KMS-11 (cell line): Measurements from ENCODE around the gene KSR2.

Experiments
- H2AFZ ChIP-seq: fragments of 200-600 bp; sonication (generic); 2 replicates; pipeline ENCODE4 v1.6.1; 2016; ENCODE audit warnings: antibody characterized with exemption, mixed run types, low read depth
- H3K27ac ChIP-seq: fragments of 200-600 bp; sonication (generic); 2 replicates; pipeline ENCODE4 v1.6.1; 2016; ENCODE audit warnings: mild to moderate bottlenecking, mixed run types
- H3K27me3 ChIP-seq: fragments of 200-600 bp; sonication (generic); 2 replicates; pipeline ENCODE4 v1.6.1; 2017; ENCODE audit warnings: mild to moderate bottlenecking, low read depth, mixed run types, moderate library complexity; ENCODE audit not compliant: insufficient read depth
- H3K36me3 ChIP-seq: fragments of 200-600 bp; sonication (generic); 2 replicates; pipeline ENCODE4 v1.6.1; 2017; ENCODE audit warnings: mild to moderate bottlenecking, mixed run types; ENCODE audit not compliant: insufficient read depth
- H3K4me1 ChIP-seq: fragments of 200-600 bp; sonication (generic); 2 replicates; pipeline ENCODE4 v1.6.1; 2016; ENCODE audit warnings: mild to moderate bottlenecking, low read depth, mixed run types; ENCODE audit not compliant: poor library complexity, severe bottlenecking
- H3K4me2 ChIP-seq: fragments of 200-600 bp; sonication (generic); 2 replicates; pipeline ENCODE4 v1.7.0; 2016; ENCODE audit warnings: mild to moderate bottlenecking, mixed run types
- H3K4me3 ChIP-seq: fragments of 200-600 bp; sonication (generic); IDR thresholded peaks from 2 replicates; pipeline ENCODE4 v1.6.1; 2017; ENCODE audit warnings: low read depth, low read length, mixed read lengths; ENCODE audit not compliant: insufficient read depth
- H3K79me2 ChIP-seq: fragments of 200-600 bp; sonication (generic); 2 replicates; pipeline ENCODE4 v1.6.1; 2016; ENCODE audit warnings: low read depth, mixed run types; ENCODE audit not compliant: insufficient read depth
- H3K9ac ChIP-seq: fragments of 200-600 bp; sonication (generic); 2 replicates; pipeline ENCODE4 v1.6.1; 2016; ENCODE audit warnings: mild to moderate bottlenecking, mixed run types
- H4K20me1 ChIP-seq: fragments of 200-600 bp; sonication (generic); 2 replicates; pipeline ENCODE4 v1.6.1; 2016; ENCODE audit warnings: mild to moderate bottlenecking, mixed run types; ENCODE audit not compliant: insufficient read depth
- TF ChIP-seq, protein P1 (sequence below): fragments of 200-600 bp; sonication (generic); conservative IDR thresholded peaks from 2 replicates; pipeline ENCODE4 v1.6.1; 2017; ENCODE audit warnings: low read depth, mild to moderate bottlenecking, antibody characterized with exemption, low read length, moderate library complexity, mixed read lengths

The KSR2 gene

DNA sequence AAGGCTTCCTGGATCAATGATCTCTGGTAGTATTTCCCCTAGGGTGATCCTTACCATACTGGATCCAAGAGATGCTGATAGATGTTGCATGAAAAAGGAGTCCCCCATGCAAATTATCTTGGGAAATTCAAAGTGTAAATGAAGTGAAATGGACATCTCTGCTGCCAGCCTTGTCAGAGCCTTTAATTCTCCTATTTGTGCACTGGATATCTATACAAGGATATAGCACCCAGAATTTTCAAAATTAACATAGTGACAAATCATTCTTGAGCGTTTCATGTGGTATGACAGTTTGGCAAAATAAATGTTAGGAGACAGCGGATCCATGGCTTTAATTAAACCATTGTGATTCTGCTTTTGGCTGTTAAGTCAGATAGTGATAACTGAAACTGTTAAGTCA is 260.9 kb downstream of the KSR2 start:
- no peaks in the 10 kb centered on the region for H4K20me1 ChIP-seq
- no peaks in the 10 kb centered on the region for H3K27me3 ChIP-seq
- no peak overlapping the region for H3K4me2 ChIP-seq
- no peak overlapping the region for H3K9ac ChIP-seq
- TF ChIP-seq, protein P1, sequence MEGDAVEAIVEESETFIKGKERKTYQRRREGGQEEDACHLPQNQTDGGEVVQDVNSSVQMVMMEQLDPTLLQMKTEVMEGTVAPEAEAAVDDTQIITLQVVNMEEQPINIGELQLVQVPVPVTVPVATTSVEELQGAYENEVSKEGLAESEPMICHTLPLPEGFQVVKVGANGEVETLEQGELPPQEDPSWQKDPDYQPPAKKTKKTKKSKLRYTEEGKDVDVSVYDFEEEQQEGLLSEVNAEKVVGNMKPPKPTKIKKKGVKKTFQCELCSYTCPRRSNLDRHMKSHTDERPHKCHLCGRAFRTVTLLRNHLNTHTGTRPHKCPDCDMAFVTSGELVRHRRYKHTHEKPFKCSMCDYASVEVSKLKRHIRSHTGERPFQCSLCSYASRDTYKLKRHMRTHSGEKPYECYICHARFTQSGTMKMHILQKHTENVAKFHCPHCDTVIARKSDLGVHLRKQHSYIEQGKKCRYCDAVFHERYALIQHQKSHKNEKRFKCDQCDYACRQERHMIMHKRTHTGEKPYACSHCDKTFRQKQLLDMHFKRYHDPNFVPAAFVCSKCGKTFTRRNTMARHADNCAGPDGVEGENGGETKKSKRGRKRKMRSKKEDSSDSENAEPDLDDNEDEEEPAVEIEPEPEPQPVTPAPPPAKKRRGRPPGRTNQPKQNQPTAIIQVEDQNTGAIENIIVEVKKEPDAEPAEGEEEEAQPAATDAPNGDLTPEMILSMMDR, result no peak
- no peaks in the 10 kb centered on the region for H3K4me1 ChIP-seq
- no peaks in the 10 kb centered on the region for H3K36me3 ChIP-seq
- H2AFZ ChIP-seq, result no peak overlapping the region
- no peaks in the 10 kb centered on the region for H3K79me2 ChIP-seq
- no peak overlapping the region for H3K27ac ChIP-seq
- H3K4me3 ChIP-seq, result no peak overlapping the region

DNA sequence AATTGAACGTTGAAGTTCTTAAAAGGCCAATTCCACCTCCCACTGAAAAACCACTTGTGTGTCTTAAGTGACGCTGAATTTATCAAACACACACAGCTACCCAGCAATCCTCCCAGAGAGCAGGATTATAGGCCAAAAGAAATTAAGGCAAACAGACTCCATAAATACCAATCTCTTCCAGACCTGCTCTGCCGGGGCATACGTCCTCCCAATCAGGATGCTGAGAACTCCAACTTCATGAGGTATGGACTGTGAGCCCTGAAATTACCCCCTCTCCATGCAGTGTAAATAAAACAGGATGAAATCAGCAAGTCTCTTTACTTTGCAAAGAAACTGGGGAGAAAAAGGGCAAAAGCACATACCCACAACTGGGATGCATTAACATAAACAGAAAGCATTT is 265.2 kb downstream of the KSR2 start:
- H3K27me3 ChIP-seq, result no peaks in the 10 kb centered on the region
- no peaks in the 10 kb centered on the region for H3K4me1 ChIP-seq
- no peak overlapping the region for H3K27ac ChIP-seq
- TF ChIP-seq, protein P1, result no peak
- no peak overlapping the region for H3K4me3 ChIP-seq
- no peaks in the 10 kb centered on the region for H3K36me3 ChIP-seq
- H3K79me2 ChIP-seq, result no peaks in the 10 kb centered on the region
- no peaks in the 10 kb centered on the region for H4K20me1 ChIP-seq
- no peak overlapping the region for H3K4me2 ChIP-seq
- H3K9ac ChIP-seq, result no peak overlapping the region
- H2AFZ ChIP-seq, result no peak overlapping the region

DNA sequence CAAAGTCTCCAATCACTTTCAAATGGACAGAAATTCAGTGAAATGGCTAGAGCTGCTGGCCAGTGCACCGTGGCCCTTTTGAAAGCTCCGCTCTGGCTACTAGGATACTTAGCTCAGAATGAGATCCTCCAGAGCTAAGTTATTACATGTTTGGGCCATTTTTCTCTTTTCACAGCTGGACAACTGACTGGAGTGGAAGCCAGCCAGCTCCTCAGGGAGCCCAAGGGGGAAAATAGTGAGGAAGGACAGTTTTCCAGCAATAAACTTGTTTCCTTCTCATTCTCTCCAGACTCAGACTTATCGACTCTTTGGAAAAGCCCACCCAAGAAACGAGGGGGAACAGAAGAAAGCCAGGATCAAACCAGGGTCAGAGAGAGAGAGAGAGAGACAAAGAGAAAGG is 266.0 kb downstream of the KSR2 start:
- no peak overlapping the region for H3K4me3 ChIP-seq
- no peak overlapping the region for H3K27ac ChIP-seq

DNA sequence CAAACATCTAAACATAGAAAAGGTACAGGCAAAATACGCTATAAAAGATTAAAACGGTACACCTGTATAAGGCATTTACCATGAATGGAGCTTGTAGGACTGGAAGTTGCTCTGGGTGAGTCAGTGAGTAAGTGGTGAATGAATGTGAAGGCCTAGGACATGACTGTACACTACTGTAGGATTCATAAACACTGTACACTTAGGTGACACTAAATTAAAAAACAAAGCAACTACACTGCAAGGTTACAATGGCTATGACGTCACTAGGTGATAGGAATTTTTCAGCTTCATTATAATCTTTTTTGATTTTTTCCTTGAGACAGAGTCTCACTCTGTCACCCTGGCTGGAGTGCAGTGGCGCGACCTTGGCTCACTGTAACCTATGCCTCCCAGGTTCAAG is 269.2 kb downstream of the KSR2 start:
- H3K4me2 ChIP-seq, result no peak overlapping the region
- H3K9ac ChIP-seq, result no peak overlapping the region
- H3K27me3 ChIP-seq, result no peaks in the 10 kb centered on the region
- H4K20me1 ChIP-seq, result no peaks in the 10 kb centered on the region
- H2AFZ ChIP-seq, result no peak overlapping the region
- no peaks in the 10 kb centered on the region for H3K4me1 ChIP-seq
- H3K27ac ChIP-seq, result no peak overlapping the region
- H3K79me2 ChIP-seq, result no peaks in the 10 kb centered on the region
- no peak overlapping the region for H3K4me3 ChIP-seq
- TF ChIP-seq, protein P1, result no peak
- no peaks in the 10 kb centered on the region for H3K36me3 ChIP-seq

More for the DNA sequence above, 266.0 kb downstream of the KSR2 start:
- no peak overlapping the region for H3K9ac ChIP-seq
- H4K20me1 ChIP-seq, result no peaks in the 10 kb centered on the region
- no peaks in the 10 kb centered on the region for H3K4me1 ChIP-seq
- no peak overlapping the region for H2AFZ ChIP-seq
- H3K4me2 ChIP-seq, result no peak overlapping the region
- TF ChIP-seq, protein P1, result no peak
- no peaks in the 10 kb centered on the region for H3K27me3 ChIP-seq
- H3K36me3 ChIP-seq, result no peaks in the 10 kb centered on the region
- no peaks in the 10 kb centered on the region for H3K79me2 ChIP-seq

DNA sequence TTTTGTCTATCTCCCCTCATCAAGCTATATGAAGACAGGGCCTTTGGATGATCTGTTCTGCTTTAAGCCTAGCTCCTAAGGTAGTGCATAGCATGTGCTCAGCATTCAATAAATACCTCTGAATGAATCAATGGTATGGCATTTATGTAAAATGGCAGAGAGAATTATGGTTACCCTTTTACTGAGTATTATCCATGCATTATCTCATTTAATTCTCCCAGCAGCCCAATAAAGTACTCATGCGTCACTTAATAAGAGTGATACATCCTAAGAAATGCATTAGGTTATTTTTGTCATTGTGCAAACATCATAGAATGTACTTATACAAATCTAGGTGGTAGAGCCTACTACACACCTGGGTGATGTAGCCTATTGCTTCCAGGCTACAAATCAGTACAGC is 269.7 kb downstream of the KSR2 start:
- Histone ChIP-seq H3K36me3 (no peaks in the 10 kb centered on the region), H3K9ac (no peak overlapping the region), H3K4me3 (no peak overlapping the region), H3K4me2 (no peak overlapping the region), H3K27ac (no peak overlapping the region), H3K27me3 (no peaks in the 10 kb centered on the region), H4K20me1 (no peaks in the 10 kb centered on the region), H3K4me1 (no peaks in the 10 kb centered on the region), H3K79me2 (no peaks in the 10 kb centered on the region), H2AFZ (no peak overlapping the region)
- TF ChIP-seq, protein P1, result no peak
